WTC11 (cell line): ENCODE measurements around the gene SLC25A10. TPM values are rescaled to one million over a fixed set of nuclear protein-coding genes. Genes with fewer than 3 reads are reported as not detected.
A peak's percentile ranks its signal among the peaks of the same experiment; 100 is the strongest.

ENCODE experiments used
- ATAC-seq: fragments of 200-7000 bp; cut with Tn5 transposase; 2 replicates; pipeline ENCODE4 v1.10.0; 2021; ENCODE audit warnings: mild to moderate bottlenecking, moderate library complexity
- CTCF ChIA-PET: fragments of 300-600 bp; sonication (Branson Sonifier 250); formaldehyde crosslinking; loops from one replicate; lab custom pipeline; 2021; ENCODE audit warnings: antibody characterized with exemption; lab: Charles Lee
- POLR2A ChIA-PET: fragments of 350-600 bp; sonication (Branson Sonifier 250); formaldehyde crosslinking; loops from one replicate; lab custom pipeline; 2021; ENCODE audit warnings: antibody characterized with exemption; lab: Charles Lee
- DNase-seq: peaks from one replicate; pipeline ENCODE4 v3.0.0; 2021; ENCODE audit warnings: low spot score
- H3K27ac Mint-ChIP-seq: 2 replicates; pipeline ENCODE4 v1.8.0; 2021; ENCODE audit warnings: mixed read lengths
- H3K27me3 Mint-ChIP-seq: 2 replicates; pipeline ENCODE4 v1.8.0; 2021; ENCODE audit warnings: low read depth, mild to moderate bottlenecking, moderate library complexity, mixed read lengths
- H3K36me3 Mint-ChIP-seq: 2 replicates; pipeline ENCODE4 v1.8.0; 2021; ENCODE audit warnings: mixed read lengths
- H3K4me1 Mint-ChIP-seq: 2 replicates; pipeline ENCODE4 v1.8.0; 2022; ENCODE audit warnings: mixed read lengths
- H3K4me3 Mint-ChIP-seq: 2 replicates; pipeline ENCODE4 v1.8.0; 2021; ENCODE audit warnings: mild to moderate bottlenecking, moderate library complexity, mixed read lengths
- H3K9me3 Mint-ChIP-seq: 2 replicates; pipeline ENCODE4 v1.8.0; 2021; ENCODE audit warnings: mixed read lengths
- ESRRA ChIP-seq: sonication (generic); formaldehyde crosslinking; IDR thresholded peaks from 2 replicates; pipeline ENCODE4 v1.8.1; 2022; ENCODE audit warnings: mild to moderate bottlenecking, missing genetic modification reagents, borderline replicate concordance
- FOXJ3 ChIP-seq: sonication (generic); formaldehyde crosslinking; IDR thresholded peaks from 2 replicates; pipeline ENCODE4 v1.9.0; 2021; ENCODE audit warnings: missing genetic modification reagents, mild to moderate bottlenecking, borderline replicate concordance
- GRHL2 ChIP-seq: fragments of 250-450 bp; sonication (Bioruptor Pico); IDR thresholded peaks from 2 replicates; pipeline ENCODE4 v1.8.0; 2022; ENCODE audit warnings: mild to moderate bottlenecking, moderate library complexity; ENCODE audit not compliant: insufficient replicate concordance, severe bottlenecking
- KAT7 ChIP-seq: sonication (generic); formaldehyde crosslinking; IDR thresholded peaks from 2 replicates; pipeline ENCODE4 v1.8.1; 2023; ENCODE audit warnings: missing genetic modification reagents, mild to moderate bottlenecking, borderline replicate concordance
- total RNA-seq: library from RNA; stranded (reverse); gene quantifications from 3 replicates; pipeline ENCODE4 v1.2.3, GENCODE V29; 2021
- TF ChIP-seq, protein P1 (sequence below): sonication (generic); formaldehyde crosslinking; conservative IDR thresholded peaks from 2 replicates; pipeline ENCODE4 v1.8.1; 2023; ENCODE audit warnings: mild to moderate bottlenecking, low read depth, missing genetic modification reagents, moderate library complexity
- TF ChIP-seq, protein P2 (sequence below): sonication (generic); formaldehyde crosslinking; IDR thresholded peaks from 2 replicates; pipeline ENCODE4 v1.8.1; 2022; ENCODE audit warnings: mild to moderate bottlenecking, missing genetic modification reagents, moderate library complexity, borderline replicate concordance
- TF ChIP-seq, protein P3 (sequence below): sonication (generic); formaldehyde crosslinking; IDR thresholded peaks from 2 replicates; pipeline ENCODE4 v1.8.1; 2023; ENCODE audit warnings: mild to moderate bottlenecking, moderate library complexity, missing genetic modification reagents
- TF ChIP-seq, protein P4 (sequence below): sonication (generic); formaldehyde crosslinking; IDR thresholded peaks from 2 replicates; pipeline ENCODE4 v1.8.1; 2022; ENCODE audit warnings: missing genetic modification reagents, borderline replicate concordance
- TF ChIP-seq, protein P5 (sequence below): sonication (generic); formaldehyde crosslinking; IDR thresholded peaks from 2 replicates; pipeline ENCODE4 v1.8.0; 2022; ENCODE audit warnings: mild to moderate bottlenecking, missing genetic modification reagents
- TF ChIP-seq, protein P6 (sequence below): sonication (generic); formaldehyde crosslinking; IDR thresholded peaks from 2 replicates; pipeline ENCODE4 v1.8.1; 2023; ENCODE audit warnings: mild to moderate bottlenecking, missing genetic modification reagents
- TF ChIP-seq, protein P7 (sequence below): sonication (generic); formaldehyde crosslinking; IDR thresholded peaks from 2 replicates; pipeline ENCODE4 v1.8.0; 2023; ENCODE audit warnings: mild to moderate bottlenecking, missing genetic modification reagents

SLC25A10 gene
- total RNA-seq, 1 experiment from 2014 or later, result 38.7 TPM

DNA sequence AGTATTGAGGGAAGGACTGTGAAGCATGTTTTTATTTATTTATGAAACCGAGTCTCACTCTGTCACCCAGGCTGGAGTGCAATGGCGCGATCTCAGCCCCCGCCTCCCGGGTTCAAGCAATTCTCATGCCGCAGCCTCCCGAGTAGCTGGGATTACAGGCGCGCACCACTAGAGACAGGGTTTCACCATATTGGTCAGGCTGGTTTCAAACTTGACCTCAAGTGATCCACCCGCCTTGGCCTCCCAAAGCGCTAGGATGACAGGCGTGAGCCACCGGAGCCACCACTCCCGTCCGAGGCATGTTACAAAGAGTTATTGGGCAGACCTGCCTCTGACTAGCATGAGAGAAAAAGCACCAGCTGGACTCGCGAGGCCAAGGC, 5.9 kb upstream of the SLC25A10 start (continued):
- TF ChIP-seq, protein P1, sequence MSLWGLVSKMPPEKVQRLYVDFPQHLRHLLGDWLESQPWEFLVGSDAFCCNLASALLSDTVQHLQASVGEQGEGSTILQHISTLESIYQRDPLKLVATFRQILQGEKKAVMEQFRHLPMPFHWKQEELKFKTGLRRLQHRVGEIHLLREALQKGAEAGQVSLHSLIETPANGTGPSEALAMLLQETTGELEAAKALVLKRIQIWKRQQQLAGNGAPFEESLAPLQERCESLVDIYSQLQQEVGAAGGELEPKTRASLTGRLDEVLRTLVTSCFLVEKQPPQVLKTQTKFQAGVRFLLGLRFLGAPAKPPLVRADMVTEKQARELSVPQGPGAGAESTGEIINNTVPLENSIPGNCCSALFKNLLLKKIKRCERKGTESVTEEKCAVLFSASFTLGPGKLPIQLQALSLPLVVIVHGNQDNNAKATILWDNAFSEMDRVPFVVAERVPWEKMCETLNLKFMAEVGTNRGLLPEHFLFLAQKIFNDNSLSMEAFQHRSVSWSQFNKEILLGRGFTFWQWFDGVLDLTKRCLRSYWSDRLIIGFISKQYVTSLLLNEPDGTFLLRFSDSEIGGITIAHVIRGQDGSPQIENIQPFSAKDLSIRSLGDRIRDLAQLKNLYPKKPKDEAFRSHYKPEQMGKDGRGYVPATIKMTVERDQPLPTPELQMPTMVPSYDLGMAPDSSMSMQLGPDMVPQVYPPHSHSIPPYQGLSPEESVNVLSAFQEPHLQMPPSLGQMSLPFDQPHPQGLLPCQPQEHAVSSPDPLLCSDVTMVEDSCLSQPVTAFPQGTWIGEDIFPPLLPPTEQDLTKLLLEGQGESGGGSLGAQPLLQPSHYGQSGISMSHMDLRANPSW (CRISPR knock-in tag), result no peak
- TF ChIP-seq FOXJ3, result no peak
- no peak for TF ChIP-seq KAT7
- TF ChIP-seq, protein P2, sequence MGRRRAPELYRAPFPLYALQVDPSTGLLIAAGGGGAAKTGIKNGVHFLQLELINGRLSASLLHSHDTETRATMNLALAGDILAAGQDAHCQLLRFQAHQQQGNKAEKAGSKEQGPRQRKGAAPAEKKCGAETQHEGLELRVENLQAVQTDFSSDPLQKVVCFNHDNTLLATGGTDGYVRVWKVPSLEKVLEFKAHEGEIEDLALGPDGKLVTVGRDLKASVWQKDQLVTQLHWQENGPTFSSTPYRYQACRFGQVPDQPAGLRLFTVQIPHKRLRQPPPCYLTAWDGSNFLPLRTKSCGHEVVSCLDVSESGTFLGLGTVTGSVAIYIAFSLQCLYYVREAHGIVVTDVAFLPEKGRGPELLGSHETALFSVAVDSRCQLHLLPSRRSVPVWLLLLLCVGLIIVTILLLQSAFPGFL (CRISPR knock-in tag), result no peak
- TF ChIP-seq, protein P3, sequence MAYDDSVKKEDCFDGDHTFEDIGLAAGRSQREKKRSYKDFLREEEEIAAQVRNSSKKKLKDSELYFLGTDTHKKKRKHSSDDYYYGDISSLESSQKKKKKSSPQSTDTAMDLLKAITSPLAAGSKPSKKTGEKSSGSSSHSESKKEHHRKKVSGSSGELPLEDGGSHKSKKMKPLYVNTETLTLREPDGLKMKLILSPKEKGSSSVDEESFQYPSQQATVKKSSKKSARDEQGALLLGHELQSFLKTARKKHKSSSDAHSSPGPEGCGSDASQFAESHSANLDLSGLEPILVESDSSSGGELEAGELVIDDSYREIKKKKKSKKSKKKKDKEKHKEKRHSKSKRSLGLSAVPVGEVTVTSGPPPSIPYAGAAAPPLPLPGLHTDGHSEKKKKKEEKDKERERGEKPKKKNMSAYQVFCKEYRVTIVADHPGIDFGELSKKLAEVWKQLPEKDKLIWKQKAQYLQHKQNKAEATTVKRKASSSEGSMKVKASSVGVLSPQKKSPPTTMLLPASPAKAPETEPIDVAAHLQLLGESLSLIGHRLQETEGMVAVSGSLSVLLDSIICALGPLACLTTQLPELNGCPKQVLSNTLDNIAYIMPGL (CRISPR knock-in tag), result no peak
- TF ChIP-seq, protein P4, sequence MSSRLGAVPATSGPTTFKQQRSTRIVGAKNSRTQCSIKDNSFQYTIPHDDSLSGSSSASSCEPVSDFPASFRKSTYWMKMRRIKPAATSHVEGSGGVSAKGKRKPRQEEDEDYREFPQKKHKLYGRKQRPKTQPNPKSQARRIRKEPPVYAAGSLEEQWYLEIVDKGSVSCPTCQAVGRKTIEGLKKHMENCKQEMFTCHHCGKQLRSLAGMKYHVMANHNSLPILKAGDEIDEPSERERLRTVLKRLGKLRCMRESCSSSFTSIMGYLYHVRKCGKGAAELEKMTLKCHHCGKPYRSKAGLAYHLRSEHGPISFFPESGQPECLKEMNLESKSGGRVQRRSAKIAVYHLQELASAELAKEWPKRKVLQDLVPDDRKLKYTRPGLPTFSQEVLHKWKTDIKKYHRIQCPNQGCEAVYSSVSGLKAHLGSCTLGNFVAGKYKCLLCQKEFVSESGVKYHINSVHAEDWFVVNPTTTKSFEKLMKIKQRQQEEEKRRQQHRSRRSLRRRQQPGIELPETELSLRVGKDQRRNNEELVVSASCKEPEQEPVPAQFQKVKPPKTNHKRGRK (CRISPR knock-in tag), result no peak
- no peak for TF ChIP-seq GRHL2 (CRISPR knock-in tag)

DNA sequence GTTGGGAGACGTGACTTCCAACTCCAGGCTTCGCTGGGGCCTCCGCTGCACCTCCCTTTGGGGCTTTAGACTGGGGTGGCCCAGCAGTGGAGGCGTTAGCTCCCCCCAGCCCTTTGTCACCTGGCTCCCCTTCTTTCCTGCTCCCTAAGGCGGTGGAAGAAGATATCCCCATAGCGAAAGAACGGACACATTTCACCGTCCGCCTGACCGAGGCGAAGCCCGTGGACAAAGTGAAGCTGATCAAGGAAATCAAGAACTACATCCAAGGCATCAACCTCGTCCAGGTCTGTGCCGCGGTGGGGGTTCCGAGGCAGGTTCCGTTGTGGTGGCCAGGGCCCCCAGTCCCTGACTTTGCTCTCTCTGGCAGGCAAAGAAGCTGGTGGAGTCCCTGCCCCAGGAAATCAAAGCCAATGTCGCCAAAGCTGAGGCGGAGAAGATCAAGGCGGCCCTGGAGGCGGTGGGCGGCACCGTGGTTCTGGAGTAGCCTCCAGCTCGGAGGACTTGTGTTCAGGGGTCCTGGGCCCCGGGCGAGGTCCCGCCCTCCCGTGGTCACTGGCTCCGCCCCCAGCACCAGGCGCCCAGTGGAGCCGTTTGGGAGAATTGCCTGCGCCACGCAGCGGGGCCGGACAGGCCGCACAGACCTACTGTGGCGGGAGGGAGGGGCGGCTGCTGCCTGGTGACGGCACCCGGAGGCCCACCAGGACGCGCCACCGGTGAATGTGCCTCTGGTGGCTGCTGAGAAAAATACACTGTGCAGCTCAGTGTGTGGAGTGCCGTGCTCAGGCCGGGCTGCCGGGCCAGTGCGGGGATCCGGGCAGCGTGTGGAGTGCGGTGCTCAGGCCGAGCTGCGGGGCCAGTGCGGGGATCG, 5.1 kb upstream of the SLC25A10 start:
- H3K4me1 Mint-ChIP-seq, result peaks cover 26% of the 10 kb centered on the region
- no peaks in the 10 kb centered on the region for H3K9me3 Mint-ChIP-seq
- ChIA-PET POLR2A (no interaction called here), CTCF (interaction anchor here (1.5 to 2.0 kb wide), 2 partner anchors 23 to 31 kb away, joined by 4 to 5 read pairs; partner anchors contain the start of genes ARL16 and HGS)
- H3K4me3 Mint-ChIP-seq, result no peak overlapping the region
- no peak overlapping the region for H3K27ac Mint-ChIP-seq
- no peak for ATAC-seq
- H3K36me3 Mint-ChIP-seq, result peaks cover 30% of the 10 kb centered on the region
- TF ChIP-seq, protein P5, sequence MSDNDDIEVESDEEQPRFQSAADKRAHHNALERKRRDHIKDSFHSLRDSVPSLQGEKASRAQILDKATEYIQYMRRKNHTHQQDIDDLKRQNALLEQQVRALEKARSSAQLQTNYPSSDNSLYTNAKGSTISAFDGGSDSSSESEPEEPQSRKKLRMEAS (CRISPR knock-in tag), result no peak
- TF ChIP-seq, protein P6, sequence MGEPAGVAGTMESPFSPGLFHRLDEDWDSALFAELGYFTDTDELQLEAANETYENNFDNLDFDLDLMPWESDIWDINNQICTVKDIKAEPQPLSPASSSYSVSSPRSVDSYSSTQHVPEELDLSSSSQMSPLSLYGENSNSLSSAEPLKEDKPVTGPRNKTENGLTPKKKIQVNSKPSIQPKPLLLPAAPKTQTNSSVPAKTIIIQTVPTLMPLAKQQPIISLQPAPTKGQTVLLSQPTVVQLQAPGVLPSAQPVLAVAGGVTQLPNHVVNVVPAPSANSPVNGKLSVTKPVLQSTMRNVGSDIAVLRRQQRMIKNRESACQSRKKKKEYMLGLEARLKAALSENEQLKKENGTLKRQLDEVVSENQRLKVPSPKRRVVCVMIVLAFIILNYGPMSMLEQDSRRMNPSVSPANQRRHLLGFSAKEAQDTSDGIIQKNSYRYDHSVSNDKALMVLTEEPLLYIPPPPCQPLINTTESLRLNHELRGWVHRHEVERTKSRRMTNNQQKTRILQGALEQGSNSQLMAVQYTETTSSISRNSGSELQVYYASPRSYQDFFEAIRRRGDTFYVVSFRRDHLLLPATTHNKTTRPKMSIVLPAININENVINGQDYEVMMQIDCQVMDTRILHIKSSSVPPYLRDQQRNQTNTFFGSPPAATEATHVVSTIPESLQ (CRISPR knock-in tag), result no peak
- TF ChIP-seq KAT7 (no peak), ESRRA (CRISPR knock-in tag) (no peak)
- TF ChIP-seq, protein P7, sequence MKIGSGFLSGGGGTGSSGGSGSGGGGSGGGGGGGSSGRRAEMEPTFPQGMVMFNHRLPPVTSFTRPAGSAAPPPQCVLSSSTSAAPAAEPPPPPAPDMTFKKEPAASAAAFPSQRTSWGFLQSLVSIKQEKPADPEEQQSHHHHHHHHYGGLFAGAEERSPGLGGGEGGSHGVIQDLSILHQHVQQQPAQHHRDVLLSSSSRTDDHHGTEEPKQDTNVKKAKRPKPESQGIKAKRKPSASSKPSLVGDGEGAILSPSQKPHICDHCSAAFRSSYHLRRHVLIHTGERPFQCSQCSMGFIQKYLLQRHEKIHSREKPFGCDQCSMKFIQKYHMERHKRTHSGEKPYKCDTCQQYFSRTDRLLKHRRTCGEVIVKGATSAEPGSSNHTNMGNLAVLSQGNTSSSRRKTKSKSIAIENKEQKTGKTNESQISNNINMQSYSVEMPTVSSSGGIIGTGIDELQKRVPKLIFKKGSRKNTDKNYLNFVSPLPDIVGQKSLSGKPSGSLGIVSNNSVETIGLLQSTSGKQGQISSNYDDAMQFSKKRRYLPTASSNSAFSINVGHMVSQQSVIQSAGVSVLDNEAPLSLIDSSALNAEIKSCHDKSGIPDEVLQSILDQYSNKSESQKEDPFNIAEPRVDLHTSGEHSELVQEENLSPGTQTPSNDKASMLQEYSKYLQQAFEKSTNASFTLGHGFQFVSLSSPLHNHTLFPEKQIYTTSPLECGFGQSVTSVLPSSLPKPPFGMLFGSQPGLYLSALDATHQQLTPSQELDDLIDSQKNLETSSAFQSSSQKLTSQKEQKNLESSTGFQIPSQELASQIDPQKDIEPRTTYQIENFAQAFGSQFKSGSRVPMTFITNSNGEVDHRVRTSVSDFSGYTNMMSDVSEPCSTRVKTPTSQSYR (CRISPR knock-in tag), result no peak
- TF ChIP-seq, all 79 proteins: peak for 0
- DNase-seq, result peak; percentile 44
- no peaks in the 10 kb centered on the region for H3K27me3 Mint-ChIP-seq
